ENCODE measurements around the gene CACNA2D3. TPM values are rescaled to one million over a fixed set of nuclear protein-coding genes. Genes with fewer than 3 reads are reported as not detected.

CACNA2D3 gene
- total RNA-seq, 1 donor from 2014 or later: 3.6 TPM

DNA sequence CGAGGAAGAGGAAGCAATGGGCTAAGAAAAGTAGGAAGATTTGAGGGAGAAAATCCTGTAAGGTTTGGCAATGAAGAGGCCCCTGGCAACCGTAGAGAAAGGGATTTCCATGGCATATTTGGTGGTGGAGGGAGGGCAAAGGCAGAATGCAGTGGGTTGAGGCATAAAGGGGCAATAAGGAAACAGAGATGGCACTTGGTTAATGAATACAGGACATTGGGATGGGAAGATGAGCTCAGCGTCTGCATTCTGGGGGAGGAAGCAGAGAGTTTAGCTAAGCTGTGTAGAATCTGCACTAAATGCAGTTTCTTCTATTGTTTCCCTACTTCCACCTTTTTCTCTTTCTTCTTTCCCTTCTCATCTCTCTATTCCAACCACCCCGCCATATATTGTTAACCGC, 721.9 kb downstream of the CACNA2D3 start:
- DNase-seq (no peak), ATAC-seq (no peak)
- no peaks in the 10 kb centered on the region for H3K36me3 ChIP-seq
- H3K27ac ChIP-seq: no peak overlapping the region
- no peaks in the 10 kb centered on the region for H3K9me3 ChIP-seq
- intact Hi-C loops (cut with DNase I): no loop called here
- H3K4me3 ChIP-seq: no peak overlapping the region
- H3K4me1 ChIP-seq: no peaks in the 10 kb centered on the region
- no peaks in the 10 kb centered on the region for H3K27me3 ChIP-seq (ENCODE audit: low read depth)
- TF ChIP-seq, protein P1, sequence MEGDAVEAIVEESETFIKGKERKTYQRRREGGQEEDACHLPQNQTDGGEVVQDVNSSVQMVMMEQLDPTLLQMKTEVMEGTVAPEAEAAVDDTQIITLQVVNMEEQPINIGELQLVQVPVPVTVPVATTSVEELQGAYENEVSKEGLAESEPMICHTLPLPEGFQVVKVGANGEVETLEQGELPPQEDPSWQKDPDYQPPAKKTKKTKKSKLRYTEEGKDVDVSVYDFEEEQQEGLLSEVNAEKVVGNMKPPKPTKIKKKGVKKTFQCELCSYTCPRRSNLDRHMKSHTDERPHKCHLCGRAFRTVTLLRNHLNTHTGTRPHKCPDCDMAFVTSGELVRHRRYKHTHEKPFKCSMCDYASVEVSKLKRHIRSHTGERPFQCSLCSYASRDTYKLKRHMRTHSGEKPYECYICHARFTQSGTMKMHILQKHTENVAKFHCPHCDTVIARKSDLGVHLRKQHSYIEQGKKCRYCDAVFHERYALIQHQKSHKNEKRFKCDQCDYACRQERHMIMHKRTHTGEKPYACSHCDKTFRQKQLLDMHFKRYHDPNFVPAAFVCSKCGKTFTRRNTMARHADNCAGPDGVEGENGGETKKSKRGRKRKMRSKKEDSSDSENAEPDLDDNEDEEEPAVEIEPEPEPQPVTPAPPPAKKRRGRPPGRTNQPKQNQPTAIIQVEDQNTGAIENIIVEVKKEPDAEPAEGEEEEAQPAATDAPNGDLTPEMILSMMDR (IDR thresholded peaks at IDR 0.05): no peak

DNA sequence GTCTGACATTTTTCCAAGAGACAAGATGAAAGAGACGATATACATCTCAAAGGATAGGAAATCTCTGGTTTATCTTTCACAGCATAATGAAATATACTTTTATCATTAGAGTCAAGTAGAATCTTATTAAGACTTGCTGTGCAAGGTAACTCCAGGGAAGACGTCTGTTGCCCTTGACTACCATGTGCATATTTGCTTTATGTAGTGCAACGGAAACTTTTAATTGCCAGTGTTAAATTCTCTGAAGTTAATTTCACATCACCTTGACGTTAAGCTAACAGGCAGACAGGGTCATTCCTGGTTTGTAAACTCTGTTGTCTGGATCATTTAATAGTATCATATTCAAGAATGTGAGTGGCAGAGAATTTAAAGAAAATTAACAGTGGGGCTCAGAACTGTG, 722.7 kb downstream of the CACNA2D3 start:
- no peak for ATAC-seq
- H3K9me3 ChIP-seq: no peaks in the 10 kb centered on the region
- no peaks in the 10 kb centered on the region for H3K36me3 ChIP-seq
- H3K4me1 ChIP-seq: no peaks in the 10 kb centered on the region
- intact Hi-C loops (cut with DNase I): no loop called here
- no peak overlapping the region for H3K4me3 ChIP-seq
- no peaks in the 10 kb centered on the region for H3K27me3 ChIP-seq (ENCODE audit: low read depth)
- TF ChIP-seq, protein P1 (IDR thresholded peaks at IDR 0.05): no peak
- H3K27ac ChIP-seq: no peak overlapping the region
- no peak for DNase-seq

DNA sequence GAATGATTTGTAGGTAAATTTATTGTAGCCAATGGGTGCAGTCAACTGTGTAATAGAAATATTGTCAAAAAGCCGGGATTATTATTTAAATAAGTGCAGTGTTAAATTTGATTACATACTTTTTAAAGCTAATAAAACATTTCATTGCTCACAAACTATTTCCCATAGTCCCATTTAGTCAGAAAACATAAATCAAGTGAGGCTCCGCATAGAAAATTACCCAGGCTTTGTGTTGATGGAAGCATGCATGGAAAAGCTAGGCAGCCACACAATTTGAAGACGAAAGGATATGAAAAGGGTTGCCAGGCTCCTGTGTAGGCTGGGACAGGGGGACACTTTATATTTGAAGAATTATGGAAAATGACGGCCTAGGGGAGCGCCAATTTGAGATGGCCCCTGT, 723.2 kb downstream of the CACNA2D3 start:
- H3K27me3 ChIP-seq (ENCODE audit: low read depth): no peaks in the 10 kb centered on the region
- DNase-seq (no peak), ATAC-seq (no peak)
- no peak overlapping the region for H3K4me3 ChIP-seq
- no peak overlapping the region for H3K27ac ChIP-seq
- TF ChIP-seq, protein P1 (IDR thresholded peaks at IDR 0.05): no peak
- no peaks in the 10 kb centered on the region for H3K9me3 ChIP-seq
- H3K4me1 ChIP-seq: no peaks in the 10 kb centered on the region
- intact Hi-C loops (cut with DNase I): no loop called here
- no peaks in the 10 kb centered on the region for H3K36me3 ChIP-seq

DNA sequence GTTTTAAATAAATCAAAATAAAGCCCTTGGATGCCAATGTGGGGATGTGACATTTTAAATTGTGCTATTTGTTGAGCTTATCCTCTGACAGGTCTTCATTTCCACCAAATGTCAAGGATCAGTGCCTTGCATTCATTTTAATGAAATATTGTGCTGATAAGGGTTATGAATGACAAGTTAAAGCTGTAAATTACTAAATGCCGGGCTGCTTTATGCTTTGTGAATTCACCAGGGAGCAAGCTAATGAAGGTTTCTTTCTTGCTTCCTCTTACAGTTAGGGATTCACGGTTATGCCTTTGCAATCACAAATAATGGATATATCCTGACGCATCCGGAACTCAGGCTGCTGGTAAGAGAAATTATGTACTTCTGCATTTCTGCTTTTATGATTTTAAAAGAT, 723.8 kb downstream of the CACNA2D3 start:
- no peak for DNase-seq
- Histone ChIP-seq H3K9me3 (no peaks in the 10 kb centered on the region), H3K27me3 (ENCODE audit: low read depth) (no peaks in the 10 kb centered on the region), H3K4me1 (no peaks in the 10 kb centered on the region), H3K27ac (no peak overlapping the region), H3K4me3 (no peak overlapping the region), H3K36me3 (no peaks in the 10 kb centered on the region)
- TF ChIP-seq, protein P1 (IDR thresholded peaks at IDR 0.05): no peak
- intact Hi-C loops (cut with DNase I): no loop called here
- ATAC-seq: no peak

DNA sequence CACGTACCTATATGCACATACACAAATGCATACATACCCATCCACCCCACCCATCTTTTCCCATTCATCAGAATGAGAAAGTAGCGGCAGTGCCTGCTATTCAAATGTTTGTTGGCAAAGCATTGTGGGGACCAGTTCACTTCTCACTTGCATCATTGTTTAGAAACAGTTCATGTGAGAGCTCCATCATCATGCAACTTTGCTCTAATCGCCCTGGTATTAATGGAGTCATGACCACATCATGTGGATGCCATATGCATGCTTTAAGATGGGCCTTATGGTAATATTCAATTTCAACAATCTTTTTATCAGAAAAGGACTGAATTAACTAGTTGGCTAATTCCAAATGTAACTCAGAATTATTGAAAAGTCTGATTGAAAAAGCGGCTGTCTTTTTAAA, 725.0 kb downstream of the CACNA2D3 start:
- H3K4me3 ChIP-seq: no peak overlapping the region
- DNase-seq (no peak), ATAC-seq (no peak)
- H3K9me3 ChIP-seq: no peaks in the 10 kb centered on the region
- H3K27me3 ChIP-seq (ENCODE audit: low read depth): no peaks in the 10 kb centered on the region
- intact Hi-C loops (cut with DNase I): no loop called here
- no peak overlapping the region for H3K27ac ChIP-seq
- H3K4me1 ChIP-seq: no peaks in the 10 kb centered on the region
- TF ChIP-seq, protein P1 (IDR thresholded peaks at IDR 0.05): no peak
- no peaks in the 10 kb centered on the region for H3K36me3 ChIP-seq

DNA sequence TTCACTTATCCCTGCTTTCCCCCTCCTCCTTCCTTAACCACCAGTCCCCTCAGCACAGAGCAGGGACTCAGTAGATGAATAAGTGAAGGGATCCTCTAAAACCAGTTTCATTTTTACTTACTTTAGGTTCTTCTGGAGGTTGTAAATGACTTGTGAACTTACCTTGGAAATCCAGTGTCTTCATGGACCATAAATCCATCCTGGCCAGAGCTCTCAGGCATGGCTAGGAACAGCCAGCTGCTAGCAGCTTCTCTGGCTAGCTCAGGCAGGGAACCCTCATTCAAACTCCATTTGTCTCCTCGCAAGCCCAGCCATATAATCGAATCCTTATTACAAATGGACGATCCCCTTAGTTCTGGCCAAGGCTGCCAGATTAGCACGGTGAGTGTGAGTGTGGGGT, 727.0 kb downstream of the CACNA2D3 start:
- intact Hi-C loops (cut with DNase I): no loop called here
- no peak for DNase-seq
- TF ChIP-seq, protein P1 (IDR thresholded peaks at IDR 0.05): no peak

More for the DNA sequence above, 727.0 kb downstream of the CACNA2D3 start:
- H3K36me3 ChIP-seq: no peaks in the 10 kb centered on the region
- H3K27ac ChIP-seq: no peak overlapping the region
- ATAC-seq: no peak
- no peaks in the 10 kb centered on the region for H3K4me1 ChIP-seq
- H3K4me3 ChIP-seq: no peak overlapping the region
- H3K27me3 ChIP-seq (ENCODE audit: low read depth): no peaks in the 10 kb centered on the region
- no peaks in the 10 kb centered on the region for H3K9me3 ChIP-seq
